ENCODE results near the gene OSMR. TPM values are rescaled to one million over a fixed set of nuclear protein-coding genes. Genes with fewer than 3 reads are reported as not detected.

Gene OSMR
- total and polyA plus RNA-seq, 3 donors from 2014 or later = 12.9 to 18.3 (median 13.5) TPM

DNA sequence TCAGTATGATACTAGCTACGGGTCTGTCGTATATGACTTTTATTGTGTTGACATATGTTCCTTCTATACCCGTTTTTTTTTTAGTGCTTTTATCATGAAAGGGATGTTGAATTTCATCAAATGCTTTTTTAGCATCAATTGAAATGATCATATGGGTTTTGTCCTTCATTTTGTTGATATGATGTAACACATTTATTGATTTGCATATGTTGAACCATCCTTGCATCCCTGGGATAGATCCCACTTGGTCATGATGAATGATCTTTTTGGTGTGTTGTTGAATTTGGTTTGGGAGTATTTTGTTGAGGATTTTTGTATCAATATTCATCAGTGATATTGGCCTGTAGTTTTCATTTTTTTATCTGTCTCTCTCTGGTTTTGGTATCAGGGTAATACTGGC, 50.9 kb downstream of the OSMR start:
- H3K4me3 ChIP-seq = no peak overlapping the region
- no peaks in the 10 kb centered on the region for H3K4me1 ChIP-seq
- no peaks in the 10 kb centered on the region for H3K36me3 ChIP-seq (ENCODE audit: low read depth, missing control alignments)
- H3K9me3 ChIP-seq = no peaks in the 10 kb centered on the region
- 82 to 83% methylated on average over 3 of the region's 3 CpGs for WGBS, 2 donors
- intact Hi-C loops (cut with DNase I; ENCODE audit: low total_unique reads) = no loop called here
- no peak overlapping the region for H3K27ac ChIP-seq
- TF ChIP-seq, protein P1, sequence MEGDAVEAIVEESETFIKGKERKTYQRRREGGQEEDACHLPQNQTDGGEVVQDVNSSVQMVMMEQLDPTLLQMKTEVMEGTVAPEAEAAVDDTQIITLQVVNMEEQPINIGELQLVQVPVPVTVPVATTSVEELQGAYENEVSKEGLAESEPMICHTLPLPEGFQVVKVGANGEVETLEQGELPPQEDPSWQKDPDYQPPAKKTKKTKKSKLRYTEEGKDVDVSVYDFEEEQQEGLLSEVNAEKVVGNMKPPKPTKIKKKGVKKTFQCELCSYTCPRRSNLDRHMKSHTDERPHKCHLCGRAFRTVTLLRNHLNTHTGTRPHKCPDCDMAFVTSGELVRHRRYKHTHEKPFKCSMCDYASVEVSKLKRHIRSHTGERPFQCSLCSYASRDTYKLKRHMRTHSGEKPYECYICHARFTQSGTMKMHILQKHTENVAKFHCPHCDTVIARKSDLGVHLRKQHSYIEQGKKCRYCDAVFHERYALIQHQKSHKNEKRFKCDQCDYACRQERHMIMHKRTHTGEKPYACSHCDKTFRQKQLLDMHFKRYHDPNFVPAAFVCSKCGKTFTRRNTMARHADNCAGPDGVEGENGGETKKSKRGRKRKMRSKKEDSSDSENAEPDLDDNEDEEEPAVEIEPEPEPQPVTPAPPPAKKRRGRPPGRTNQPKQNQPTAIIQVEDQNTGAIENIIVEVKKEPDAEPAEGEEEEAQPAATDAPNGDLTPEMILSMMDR (IDR thresholded peaks at IDR 0.05) = no peak
- no peak for TF ChIP-seq POLR2A (IDR thresholded peaks at IDR 0.05)
- DNase-seq = no peak
- no peaks in the 10 kb centered on the region for H3K27me3 ChIP-seq

GRCh38 chr5:38899936-38900335, 54.1 kb downstream of the OSMR start:
- Histone ChIP-seq H3K27me3 (no peaks in the 10 kb centered on the region), H3K27ac (no peak overlapping the region), H3K4me1 (no peaks in the 10 kb centered on the region), H3K36me3 (ENCODE audit: low read depth, missing control alignments) (no peaks in the 10 kb centered on the region), H3K4me3 (no peak overlapping the region), H3K9me3 (no peaks in the 10 kb centered on the region)
- DNase-seq = no peak
- intact Hi-C loops (cut with DNase I; ENCODE audit: low total_unique reads) = no loop called here
- TF ChIP-seq POLR2A (IDR thresholded peaks at IDR 0.05) = no peak
- TF ChIP-seq, protein P1 (IDR thresholded peaks at IDR 0.05) = no peak
- 87 to 89% methylated on average over 5 of the region's 5 CpGs for WGBS, 2 donors

DNA sequence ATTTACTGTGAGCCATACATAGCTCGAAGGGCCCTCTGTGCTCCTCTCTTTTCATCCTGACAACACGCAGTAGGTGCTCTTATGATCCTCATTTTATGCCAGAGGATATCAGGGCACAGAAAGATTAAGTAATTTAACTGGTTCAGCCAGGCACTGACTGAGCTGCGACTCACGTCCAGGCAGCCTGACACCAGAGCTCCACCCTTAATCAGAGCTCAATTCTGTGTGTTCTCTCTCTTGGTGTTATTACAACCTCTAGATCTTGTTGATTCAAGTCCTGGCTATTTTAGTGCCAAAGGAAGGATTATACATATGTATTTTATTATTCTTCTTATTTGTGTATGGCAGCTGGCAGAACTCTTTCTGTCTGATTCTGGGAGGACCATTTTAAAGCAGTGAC, 59.7 kb downstream of the OSMR start:
- WGBS, 2 donors = 74 to 78% methylated on average over 4 of the region's 4 CpGs
- DNase-seq = no peak
- H3K4me3 ChIP-seq = no peak overlapping the region
- no peaks in the 10 kb centered on the region for H3K27me3 ChIP-seq
- H3K36me3 ChIP-seq (ENCODE audit: low read depth, missing control alignments) = no peaks in the 10 kb centered on the region
- intact Hi-C loops (cut with DNase I; ENCODE audit: low total_unique reads) = no loop called here
- no peak overlapping the region for H3K27ac ChIP-seq
- no peaks in the 10 kb centered on the region for H3K9me3 ChIP-seq
- no peak for TF ChIP-seq POLR2A (IDR thresholded peaks at IDR 0.05)
- TF ChIP-seq, protein P1 (IDR thresholded peaks at IDR 0.05) = no peak
- H3K4me1 ChIP-seq = no peaks in the 10 kb centered on the region

DNA sequence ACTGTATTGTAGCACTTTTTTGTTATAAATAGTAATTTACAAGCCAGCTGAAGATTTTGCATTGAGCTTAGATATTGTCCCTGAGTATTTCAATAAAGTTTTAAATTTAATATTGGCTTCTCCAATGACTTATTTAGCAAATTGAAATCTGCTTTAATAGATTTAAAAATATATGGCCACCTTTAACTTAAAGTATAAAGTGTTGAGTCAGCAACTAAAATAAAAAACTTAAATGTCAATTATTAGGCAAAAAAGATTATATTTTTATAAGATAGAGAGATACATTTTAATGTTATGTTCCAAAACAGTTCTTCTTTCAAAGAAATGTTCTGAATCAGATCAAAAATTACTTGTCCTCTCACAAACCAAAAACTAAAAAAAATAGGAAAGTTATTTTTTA, 60.7 kb downstream of the OSMR start:
- H3K27ac ChIP-seq = no peak overlapping the region
- no peaks in the 10 kb centered on the region for H3K4me1 ChIP-seq
- TF ChIP-seq, protein P1 (IDR thresholded peaks at IDR 0.05) = no peak
- TF ChIP-seq POLR2A (IDR thresholded peaks at IDR 0.05) = no peak
- H3K4me3 ChIP-seq = no peak overlapping the region
- H3K9me3 ChIP-seq = no peaks in the 10 kb centered on the region
- intact Hi-C loops (cut with DNase I; ENCODE audit: low total_unique reads) = no loop called here
- DNase-seq = no peak
- no peaks in the 10 kb centered on the region for H3K36me3 ChIP-seq (ENCODE audit: low read depth, missing control alignments)
- no peaks in the 10 kb centered on the region for H3K27me3 ChIP-seq

DNA sequence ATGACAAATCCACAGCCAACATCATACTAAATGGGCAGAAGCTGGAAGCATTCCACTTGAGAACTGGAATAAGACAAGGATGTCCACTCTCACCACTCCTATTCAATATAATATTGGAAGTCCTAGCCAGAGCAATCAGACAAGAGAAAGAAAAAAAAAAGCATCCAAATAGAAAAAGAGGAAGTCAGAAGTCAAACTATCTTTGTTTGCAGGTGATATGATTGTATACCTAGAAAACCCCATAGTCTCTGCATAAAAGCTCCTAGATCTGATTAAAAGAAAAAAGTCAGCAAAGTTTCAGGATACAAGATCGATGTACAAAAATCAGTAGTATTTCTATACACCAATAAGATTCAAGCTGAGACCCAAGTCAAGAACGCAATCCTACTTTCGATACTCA, 66.1 kb downstream of the OSMR start:
- TF ChIP-seq, protein P1 (IDR thresholded peaks at IDR 0.05) = no peak
- TF ChIP-seq POLR2A (IDR thresholded peaks at IDR 0.05) = no peak
- 91 to 95% methylated on average over 3 of the region's 3 CpGs for WGBS, 2 donors
- no peaks in the 10 kb centered on the region for H3K9me3 ChIP-seq
- H3K4me1 ChIP-seq = no peaks in the 10 kb centered on the region
- H3K4me3 ChIP-seq = no peak overlapping the region
- no peak for DNase-seq
- no peaks in the 10 kb centered on the region for H3K36me3 ChIP-seq (ENCODE audit: low read depth, missing control alignments)
- intact Hi-C loops (cut with DNase I; ENCODE audit: low total_unique reads) = no loop called here
- no peaks in the 10 kb centered on the region for H3K27me3 ChIP-seq
- no peak overlapping the region for H3K27ac ChIP-seq

Data from testis (tissue), 3 donors.